HL-60 (cell line): ENCODE measurements around the gene PCSK5.

Experiments
- GABPA ChIP-seq: IDR thresholded peaks from 2 replicates; pipeline ENCODE4 v1.6.1; 2012; ENCODE audit warnings: low read depth
- POLR2AphosphoS5 ChIP-seq: IDR thresholded peaks from 2 replicates; pipeline ENCODE4 v1.6.1; 2012; ENCODE audit warnings: low read depth
- TF ChIP-seq, protein P1 (sequence below): IDR thresholded peaks from one replicate; pipeline ENCODE4 v1.5.1; 2011; ENCODE audit warnings: low read length, control low read depth, inconsistent platforms; ENCODE audit not compliant: insufficient read depth
- TF ChIP-seq, protein P2 (sequence below): IDR thresholded peaks from 2 replicates; pipeline ENCODE4 v1.6.1; 2012; ENCODE audit warnings: low read depth; ENCODE audit not compliant: insufficient replicate concordance

GRCh38 chr9:75911390-75911789, 20.9 kb downstream of the PCSK5 start:
- TF ChIP-seq, protein P1, sequence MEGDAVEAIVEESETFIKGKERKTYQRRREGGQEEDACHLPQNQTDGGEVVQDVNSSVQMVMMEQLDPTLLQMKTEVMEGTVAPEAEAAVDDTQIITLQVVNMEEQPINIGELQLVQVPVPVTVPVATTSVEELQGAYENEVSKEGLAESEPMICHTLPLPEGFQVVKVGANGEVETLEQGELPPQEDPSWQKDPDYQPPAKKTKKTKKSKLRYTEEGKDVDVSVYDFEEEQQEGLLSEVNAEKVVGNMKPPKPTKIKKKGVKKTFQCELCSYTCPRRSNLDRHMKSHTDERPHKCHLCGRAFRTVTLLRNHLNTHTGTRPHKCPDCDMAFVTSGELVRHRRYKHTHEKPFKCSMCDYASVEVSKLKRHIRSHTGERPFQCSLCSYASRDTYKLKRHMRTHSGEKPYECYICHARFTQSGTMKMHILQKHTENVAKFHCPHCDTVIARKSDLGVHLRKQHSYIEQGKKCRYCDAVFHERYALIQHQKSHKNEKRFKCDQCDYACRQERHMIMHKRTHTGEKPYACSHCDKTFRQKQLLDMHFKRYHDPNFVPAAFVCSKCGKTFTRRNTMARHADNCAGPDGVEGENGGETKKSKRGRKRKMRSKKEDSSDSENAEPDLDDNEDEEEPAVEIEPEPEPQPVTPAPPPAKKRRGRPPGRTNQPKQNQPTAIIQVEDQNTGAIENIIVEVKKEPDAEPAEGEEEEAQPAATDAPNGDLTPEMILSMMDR: no peak
- TF ChIP-seq, protein P2, sequence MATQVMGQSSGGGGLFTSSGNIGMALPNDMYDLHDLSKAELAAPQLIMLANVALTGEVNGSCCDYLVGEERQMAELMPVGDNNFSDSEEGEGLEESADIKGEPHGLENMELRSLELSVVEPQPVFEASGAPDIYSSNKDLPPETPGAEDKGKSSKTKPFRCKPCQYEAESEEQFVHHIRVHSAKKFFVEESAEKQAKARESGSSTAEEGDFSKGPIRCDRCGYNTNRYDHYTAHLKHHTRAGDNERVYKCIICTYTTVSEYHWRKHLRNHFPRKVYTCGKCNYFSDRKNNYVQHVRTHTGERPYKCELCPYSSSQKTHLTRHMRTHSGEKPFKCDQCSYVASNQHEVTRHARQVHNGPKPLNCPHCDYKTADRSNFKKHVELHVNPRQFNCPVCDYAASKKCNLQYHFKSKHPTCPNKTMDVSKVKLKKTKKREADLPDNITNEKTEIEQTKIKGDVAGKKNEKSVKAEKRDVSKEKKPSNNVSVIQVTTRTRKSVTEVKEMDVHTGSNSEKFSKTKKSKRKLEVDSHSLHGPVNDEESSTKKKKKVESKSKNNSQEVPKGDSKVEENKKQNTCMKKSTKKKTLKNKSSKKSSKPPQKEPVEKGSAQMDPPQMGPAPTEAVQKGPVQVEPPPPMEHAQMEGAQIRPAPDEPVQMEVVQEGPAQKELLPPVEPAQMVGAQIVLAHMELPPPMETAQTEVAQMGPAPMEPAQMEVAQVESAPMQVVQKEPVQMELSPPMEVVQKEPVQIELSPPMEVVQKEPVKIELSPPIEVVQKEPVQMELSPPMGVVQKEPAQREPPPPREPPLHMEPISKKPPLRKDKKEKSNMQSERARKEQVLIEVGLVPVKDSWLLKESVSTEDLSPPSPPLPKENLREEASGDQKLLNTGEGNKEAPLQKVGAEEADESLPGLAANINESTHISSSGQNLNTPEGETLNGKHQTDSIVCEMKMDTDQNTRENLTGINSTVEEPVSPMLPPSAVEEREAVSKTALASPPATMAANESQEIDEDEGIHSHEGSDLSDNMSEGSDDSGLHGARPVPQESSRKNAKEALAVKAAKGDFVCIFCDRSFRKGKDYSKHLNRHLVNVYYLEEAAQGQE: no peak
- TF ChIP-seq GABPA: no peak
- TF ChIP-seq POLR2AphosphoS5: no peak
